HG03342 (cell line): ENCODE data around the gene NEDD9.

Source experiments
- ATAC-seq: cut with Tn5 transposase; IDR thresholded peaks from one replicate; pipeline ENCODE4 v1.9.1; 2021; ENCODE audit warnings: mild to moderate bottlenecking, moderate library complexity; ENCODE audit not compliant: unreplicated experiment

NEDD9 gene, protein sequence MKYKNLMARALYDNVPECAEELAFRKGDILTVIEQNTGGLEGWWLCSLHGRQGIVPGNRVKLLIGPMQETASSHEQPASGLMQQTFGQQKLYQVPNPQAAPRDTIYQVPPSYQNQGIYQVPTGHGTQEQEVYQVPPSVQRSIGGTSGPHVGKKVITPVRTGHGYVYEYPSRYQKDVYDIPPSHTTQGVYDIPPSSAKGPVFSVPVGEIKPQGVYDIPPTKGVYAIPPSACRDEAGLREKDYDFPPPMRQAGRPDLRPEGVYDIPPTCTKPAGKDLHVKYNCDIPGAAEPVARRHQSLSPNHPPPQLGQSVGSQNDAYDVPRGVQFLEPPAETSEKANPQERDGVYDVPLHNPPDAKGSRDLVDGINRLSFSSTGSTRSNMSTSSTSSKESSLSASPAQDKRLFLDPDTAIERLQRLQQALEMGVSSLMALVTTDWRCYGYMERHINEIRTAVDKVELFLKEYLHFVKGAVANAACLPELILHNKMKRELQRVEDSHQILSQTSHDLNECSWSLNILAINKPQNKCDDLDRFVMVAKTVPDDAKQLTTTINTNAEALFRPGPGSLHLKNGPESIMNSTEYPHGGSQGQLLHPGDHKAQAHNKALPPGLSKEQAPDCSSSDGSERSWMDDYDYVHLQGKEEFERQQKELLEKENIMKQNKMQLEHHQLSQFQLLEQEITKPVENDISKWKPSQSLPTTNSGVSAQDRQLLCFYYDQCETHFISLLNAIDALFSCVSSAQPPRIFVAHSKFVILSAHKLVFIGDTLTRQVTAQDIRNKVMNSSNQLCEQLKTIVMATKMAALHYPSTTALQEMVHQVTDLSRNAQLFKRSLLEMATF

DNA sequence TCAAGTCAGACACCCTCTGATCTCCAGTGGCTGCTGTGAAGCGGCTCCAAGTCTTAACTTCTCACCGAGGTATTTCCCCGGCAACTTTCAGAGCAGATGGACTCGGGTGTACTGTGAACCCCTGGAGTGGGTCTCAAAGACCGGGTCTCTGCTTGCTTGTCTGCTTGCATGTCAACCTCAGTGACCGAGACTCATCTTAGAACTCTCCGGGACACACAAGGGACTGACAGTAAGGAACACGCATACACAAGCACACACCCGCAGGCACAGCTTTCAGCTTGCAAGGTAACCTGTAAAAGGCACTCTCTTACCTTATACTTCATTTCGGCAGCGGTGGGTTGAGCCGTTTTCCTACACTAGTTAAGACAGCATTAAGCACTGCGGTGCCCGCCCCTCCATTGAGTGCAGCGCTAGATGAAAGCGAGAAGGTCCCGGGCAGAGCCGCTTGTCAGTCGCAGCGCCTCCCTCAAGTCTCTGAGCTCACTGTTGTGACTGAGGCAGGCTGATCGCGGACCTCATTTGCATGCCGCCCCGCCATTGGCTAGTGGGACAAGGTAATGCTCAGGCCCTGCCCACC is at the start of gene NEDD9:
NEDD9 (minus strand) TSS at position 476 of the 577 bp plus-strand sequence; CDS start at position 323, 153 bp downstream.
- peak; percentile 98 for ATAC-seq

DNA sequence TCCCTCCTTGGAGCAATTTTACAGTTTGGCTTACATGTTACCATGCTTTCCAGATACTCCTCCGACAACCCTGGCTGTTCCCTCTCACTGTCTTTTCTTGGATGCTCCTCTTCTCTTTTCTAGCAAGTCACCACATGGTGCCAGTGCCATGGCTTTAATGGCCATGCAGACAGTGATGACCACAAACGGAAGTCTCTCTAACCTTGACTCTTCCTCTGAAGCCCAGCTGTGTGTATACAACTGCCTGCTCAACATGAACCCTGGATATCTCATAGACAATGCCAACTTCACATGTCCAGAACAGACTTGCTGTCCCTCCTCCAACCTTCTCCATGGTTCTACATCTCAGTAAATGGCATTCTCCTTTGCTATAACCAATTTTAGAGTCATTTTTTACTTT is 49.8 kb upstream of the NEDD9 start:
- ATAC-seq, result no peak

DNA sequence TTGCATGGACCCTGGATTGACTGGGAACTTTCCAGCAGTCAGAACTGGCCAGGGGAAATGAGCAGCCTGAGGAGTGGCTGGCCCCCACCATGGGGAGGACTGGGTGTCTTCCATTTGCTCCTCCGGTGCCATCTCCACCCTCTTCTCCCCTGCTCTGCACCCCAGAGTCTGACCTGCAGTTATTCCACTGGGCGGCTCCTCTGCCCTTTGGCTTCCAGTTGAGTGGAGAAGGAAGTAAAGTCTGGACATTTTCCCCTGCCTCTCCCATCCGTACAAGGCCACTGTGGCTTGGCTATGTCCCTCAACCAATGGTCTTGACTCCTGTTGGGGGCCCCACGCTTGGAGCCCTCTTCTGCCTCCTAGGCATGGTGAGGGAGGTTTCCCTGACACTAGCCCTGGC is 47.9 kb upstream of the NEDD9 start:
- no peak for ATAC-seq

DNA sequence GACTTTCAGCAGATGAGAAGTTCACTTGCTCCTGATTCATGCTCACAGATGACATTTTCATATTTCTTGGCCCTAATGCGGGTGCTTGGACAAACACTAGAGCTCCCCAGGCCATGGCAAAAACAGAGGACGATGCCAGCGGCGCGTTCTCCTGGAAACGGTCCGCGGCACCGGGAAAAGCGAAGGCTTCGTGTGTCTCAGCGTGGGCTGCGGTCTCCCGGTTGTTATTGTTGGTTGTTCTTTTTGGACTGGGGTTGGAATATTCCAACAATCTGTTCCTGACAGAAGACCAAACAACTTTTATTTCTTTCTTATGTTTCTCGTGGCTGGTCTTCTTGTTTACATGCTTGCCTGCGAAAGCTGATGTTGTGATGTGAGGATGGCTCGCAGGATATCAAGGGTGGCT is 46.8 kb upstream of the NEDD9 start:
- no peak for ATAC-seq

DNA sequence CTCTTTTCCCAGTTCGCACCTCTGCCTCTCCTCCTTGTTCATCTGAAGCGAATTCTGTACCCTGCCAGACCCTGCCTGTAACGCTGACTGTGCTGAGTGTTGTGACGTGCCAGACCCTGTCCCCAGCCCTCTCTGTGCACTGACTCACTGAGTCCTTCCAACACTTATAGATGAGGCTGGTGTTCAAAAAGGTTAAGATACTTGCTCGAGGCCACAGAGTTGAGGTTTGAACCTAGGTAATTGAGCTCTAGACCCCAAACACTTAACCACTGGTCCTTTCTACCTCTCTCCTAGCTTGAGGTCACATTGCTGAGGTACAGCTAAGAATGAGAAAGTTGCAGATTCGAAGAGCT is 45.7 kb upstream of the NEDD9 start:
- ATAC-seq, result peak; percentile 27

DNA sequence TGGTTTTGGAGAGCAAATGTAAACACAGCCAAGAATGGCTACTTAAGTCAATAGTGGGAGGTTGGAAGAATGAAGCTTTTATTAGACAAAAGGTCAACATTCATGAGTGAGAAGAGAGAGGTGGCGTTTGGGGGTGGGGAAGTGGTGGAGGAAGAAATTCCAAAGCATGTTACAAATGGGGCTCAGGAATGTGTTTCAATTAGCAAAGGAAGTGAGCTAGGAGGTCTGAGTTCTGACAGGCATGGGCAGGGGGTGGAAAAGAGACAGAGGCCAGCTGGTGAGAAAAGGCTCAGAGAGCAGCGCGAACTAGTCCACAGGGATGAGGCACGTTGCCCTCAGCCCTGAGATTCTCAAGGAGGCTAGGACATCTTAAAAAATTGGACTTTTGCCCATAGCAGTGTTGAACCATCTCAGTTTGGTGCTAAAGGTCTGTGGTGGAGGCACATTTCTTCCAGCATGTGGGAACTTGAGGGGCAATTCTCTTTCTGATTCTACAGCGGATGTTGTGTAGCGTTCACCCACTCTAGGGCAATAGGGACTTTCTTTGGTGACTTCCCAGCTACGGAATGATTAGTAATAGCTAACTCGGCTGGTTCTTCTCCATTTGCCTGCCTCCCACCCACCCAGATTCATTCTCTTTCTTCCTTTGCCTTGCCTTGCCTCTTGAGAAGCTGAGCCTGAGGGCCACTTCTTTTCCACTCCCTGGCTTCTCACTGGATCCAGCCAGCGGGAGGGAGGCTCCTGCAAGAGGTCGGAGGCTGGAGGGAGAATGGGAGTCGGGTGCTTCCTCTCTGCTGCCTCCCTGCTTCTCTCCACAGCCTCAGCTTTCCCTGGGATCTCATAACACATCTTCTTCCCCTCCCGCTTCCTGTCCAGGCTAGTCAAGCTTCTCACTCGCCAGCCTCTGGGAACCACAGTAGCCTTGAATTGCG is 45.1 kb upstream of the NEDD9 start:
- ATAC-seq, result peak; percentile 39

DNA sequence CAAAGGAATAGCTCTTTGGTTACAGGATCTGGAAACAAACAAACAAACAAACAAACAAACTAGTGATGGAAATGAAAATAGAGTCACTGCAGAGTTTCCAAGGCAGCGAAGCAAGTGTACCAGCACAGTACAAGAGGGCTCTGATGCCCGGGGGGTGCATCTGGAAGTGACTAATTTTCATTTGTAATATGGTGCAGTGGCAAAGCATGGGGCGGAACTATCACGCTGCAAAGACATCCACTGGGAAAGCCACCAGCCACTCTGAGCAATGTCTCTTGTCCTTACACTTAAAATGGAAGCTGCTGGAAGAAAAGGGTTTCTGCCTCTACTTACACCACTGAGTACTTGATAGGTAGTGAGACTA is 44.4 kb upstream of the NEDD9 start:
- ATAC-seq, result no peak

DNA sequence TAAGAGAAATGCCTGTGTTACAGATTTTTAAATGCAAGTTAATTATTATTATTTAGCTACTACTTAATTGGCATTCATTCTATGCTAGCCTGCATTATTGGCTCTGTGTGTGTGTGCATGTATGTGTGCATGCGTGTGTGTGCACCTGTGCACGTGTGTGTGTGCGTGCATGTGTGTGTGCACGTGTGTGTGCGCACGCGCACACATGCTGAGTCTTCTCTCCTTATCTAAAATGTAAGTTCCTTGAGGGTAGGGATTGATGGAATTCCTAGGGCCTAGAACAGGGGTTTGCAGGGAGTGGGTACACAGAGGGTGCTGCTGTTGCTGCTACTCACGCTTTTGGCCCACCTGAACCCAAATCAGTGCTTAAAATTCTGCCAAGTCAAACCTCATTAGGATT is 43.8 kb upstream of the NEDD9 start:
- ATAC-seq, result no peak

DNA sequence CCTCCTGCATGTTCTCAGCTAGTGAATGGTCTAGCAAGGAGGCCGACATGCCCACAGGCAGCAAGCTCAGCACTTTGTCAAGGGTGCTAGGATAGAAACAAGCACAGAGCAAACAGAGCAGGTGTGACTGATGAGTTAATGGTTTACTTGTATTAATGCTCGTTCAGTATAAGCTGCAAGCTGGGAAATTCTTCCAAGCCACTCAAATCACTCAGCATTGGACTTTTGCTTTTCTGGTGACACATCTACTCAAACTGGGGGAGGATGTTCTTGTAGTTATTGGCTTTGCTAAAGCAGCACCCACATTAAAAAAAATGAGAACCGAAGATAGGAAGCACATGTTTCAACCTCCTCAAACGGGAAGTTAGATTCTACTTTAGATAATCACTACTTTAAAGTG is 43.1 kb upstream of the NEDD9 start:
- peak; percentile 78 for ATAC-seq

DNA sequence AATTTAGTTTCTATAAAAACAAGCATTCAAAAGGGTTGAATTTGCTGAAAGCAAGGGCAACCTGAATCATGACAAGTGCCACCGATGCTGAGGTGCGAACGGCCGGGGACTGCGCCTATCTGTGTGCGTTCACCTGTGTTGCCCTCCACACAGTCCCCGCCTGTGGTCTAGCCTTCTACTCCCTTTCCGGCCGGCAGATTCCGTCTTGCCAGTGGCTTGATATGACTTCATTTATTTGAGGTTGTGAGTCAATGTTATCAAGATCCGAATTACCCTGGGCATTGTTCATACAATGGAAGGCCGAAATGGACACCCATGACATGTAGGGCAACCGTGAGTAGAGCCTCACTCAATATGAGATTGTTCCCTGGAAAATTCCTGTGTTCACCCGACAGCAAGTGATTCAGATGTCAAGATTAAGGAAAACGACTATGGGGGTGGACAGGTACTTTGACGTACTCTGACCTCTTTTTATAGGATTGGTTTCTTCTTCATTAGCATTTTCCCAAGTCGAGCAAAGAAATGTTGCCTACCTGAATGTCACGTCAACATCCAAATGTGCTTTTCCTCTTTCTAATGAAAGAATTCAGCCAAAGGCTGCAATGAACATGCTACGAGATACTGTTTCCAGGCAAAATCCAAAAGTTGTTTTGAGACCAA is 41.1 kb upstream of the NEDD9 start:
- ATAC-seq, result no peak

DNA sequence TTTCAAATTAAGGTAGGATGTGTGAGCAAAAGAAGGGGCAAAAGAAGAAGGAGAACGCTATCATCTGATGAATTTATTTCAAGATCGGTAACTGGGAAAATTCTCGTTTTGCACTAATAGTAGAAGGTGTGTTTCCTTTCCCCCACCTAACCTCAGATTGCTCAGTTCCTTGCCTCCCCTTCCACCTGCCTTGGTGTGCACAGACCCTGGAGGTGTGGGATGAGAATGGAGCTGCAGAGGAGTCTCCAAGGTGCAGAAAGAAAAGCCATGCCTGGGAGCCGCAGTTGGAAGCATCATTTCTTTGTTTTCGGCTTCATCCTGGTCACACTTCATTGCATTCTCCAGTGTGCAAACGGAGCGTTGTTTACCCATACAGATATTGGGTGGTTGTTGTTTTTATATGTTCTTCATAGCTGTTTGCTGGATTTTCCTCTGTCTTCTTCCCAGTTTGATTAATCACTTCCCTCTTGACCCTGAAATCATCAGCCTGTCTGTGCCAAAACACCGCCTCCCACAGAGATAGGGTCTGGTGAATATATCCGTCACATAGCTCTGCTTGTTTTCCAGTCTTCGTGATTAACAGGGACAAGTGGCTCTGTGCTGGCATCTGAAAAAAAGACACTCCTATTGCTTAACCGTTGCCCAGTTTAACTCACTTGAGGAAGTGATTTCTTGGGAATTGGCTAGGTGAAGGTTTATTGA is 40.2 kb upstream of the NEDD9 start:
- no peak for ATAC-seq

DNA sequence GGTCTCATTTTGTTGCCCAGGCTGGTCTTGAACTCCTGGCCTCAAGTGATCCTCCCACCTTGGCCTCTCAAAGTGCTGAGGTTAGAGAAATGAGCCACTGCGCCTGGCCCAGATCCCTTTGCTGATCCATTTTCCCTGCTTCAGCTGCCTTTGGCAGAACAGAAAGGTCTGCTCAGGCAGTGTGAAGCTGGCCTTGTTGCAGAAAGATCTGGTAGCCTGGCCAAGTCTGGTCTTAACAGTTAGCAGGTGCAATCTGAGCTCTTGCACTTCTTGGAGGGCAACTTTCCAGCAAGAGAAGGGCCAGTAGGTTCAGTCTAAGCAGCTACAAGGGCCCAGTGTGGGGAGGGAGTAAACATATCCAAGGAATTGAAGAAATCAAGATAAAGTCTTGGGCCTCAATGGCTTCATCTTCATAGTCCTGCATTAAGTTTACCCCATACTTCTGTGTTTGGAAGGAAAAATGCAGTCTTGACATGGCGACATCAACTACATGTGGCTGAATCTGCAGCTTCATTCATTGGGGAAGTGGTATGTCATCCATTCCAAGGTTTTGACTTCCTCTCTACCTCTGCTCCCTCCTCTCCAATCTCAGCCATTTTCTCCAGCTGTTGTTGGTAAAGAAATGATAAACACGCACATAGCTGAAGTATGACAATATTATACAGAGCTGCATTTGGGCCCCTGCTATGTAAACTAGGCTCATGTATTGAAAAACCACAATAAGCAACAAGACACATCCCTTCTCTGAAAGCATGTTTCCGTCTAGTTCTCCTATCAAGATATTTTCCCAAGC is 39.0 kb upstream of the NEDD9 start:
- ATAC-seq, result no peak

DNA sequence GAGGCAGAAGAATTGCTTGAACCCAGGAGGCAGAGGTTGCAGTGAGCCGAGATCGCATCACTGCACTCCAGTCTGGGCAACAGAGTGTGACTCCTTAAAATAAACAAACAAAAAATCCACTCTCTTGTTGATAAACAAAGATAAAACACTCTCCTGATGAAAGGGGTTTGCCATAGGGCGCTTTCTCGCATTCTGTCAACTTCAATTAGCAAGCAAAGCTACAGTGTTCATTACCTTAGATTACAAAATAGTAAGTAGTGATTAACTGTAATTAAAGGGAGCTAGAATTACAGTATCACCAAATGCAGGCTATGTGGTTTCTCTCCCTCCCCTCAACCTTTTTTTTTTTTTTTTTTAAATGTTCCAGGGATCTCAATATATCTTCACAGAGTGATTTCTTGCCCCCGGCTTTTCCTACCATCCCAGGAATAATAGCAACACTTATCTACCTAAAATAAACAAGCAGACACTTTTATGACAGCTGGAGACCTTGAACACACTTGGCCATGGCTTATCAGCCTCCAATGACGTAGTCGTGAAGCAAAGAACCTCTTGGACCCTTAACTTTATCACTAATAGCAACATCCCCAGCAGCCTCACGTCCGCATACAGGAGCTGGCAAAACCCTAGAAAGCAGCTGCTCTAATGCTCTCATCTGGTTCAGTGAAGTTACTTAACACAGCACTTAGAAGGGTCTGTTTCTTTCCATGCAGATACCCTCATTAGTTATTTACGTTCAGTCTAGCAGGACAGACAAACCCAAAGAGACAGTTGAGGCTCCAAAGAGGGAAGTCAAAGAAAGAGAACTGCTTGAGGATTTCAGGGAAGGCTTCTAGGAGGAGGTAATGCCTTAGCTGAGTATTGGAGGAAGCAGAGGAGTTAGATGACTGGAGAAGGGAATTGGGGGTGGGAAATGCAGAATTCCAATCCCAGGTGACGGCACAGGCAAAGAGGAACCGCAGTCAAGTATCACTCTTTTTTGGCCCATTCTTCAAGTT is 37.9 kb upstream of the NEDD9 start:
- no peak for ATAC-seq

DNA sequence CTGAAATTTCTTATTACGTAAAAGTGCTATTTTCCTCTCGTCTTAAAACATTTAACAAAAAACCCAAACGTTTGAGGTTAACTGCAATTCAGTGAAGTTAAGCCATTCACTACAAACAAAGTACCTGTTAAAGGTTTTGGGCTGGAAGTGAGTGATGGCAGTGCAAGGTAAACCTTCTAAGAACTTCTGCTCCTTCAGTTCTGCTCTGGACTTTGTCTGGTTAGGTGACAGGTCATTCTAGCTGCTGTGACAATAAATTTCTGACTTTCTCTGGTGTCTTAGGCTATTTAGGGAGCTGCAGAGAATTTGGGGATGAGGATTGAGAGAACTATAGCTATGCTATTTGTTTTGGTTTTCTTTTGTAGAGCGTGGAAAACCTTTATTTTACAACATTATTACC is 36.5 kb upstream of the NEDD9 start:
- no peak for ATAC-seq

DNA sequence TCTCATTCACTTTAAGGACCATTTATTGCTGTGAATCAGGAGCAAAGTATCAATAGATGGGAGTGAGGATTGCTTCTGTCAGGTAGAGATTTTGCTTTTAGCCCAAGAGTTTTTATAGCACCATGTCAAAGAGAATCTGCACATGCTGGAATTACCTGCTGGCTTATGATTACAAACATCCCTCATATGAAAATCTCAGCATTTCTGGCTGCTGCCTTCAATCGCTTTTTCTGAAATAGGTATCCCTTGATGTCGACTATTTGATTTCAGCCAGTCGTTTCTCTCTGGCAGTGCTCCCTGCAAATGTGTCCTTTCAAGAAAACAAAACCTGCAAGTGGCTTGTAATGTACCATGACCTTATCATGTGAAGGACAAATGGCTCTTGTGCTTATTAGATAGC is 34.5 kb upstream of the NEDD9 start:
- ATAC-seq, result no peak

DNA sequence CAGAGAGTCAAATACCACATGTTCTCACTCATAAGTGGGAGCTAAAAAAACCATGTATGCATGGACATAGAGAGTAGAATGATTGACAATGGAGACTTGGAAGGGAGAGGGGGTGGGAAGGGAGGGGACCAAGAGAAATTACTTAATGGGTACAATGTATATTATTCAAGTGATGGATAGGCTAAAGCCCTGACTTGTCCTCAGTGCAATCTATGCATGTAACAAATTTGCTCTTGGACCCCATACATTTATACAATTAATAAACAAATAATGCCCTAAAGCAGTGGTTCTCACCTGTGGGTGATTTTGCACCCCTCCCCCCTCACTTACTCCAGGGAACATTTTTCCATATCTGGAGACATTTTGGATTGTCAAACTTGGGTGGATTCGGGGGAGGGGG is 33.5 kb upstream of the NEDD9 start:
- ATAC-seq, result no peak

DNA sequence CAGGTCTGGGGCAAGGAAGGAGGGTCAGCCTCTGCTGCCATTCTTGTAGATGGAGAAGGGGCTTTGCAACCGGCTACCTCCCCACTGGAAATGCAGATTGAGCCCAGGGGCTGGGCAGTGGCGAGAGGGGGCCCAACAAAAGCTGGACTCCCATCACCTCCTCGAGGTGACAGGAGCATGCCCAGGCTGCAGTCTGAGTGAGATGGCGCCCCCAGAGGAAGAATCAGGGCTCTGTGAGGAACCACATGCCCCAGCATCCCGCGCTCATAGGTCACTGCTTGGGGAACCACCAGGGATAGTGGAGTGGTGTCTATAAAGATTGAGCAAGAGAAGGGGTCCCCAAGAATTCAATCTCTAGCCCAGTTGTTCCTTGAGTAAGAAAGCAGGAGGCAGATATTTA is 31.6 kb upstream of the NEDD9 start:
- ATAC-seq, result no peak

DNA sequence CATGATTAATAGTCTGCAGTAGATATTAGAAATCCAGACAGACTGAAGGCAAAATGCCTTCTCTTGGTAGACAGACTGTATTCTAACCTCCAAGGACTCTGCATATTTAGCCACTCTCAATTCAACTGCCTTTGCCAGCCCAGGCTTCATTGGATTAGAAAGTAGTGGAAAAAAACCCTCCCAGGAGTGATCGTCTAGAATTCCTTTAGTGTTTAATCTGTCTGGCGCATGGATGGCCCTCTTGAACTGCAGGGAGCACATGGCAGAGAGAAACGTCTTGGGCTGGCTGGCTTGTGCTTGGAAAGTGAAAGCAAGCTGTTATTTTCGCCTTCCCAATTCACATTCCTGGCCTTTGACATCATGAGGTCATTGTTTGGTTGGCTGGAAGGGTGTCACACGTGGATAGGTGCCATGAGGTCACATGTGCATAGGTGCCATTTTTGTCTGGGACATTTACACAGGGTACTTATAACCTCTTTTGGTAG is 30.9 kb upstream of the NEDD9 start:
- ATAC-seq, result no peak
